Muscle layer of colon (tissue), 2 donors: ENCODE measurements around the gene PCDHA1.
"Not testable (repeated sequence)": the region's sequence is repeated elsewhere in the genome, so short reads cannot be mapped to it uniquely, and the experiment has no call there.

Experiments used
- H3K27ac ChIP-seq: one replicate; pipeline ENCODE4 v1.7.0; 2013; ENCODE audit warnings: low read depth, mild to moderate bottlenecking, low read length, moderate library complexity
- H3K27me3 ChIP-seq, 2 donors: one replicate each; pipeline ENCODE4 v1.7.0; 2013; ENCODE audit warnings: low read length in 2 of 2, mild to moderate bottlenecking in 2 of 2; ENCODE audit not compliant: insufficient read depth in 2 of 2, control insufficient read depth in 1 of 2
- H3K36me3 ChIP-seq: one replicate; pipeline ENCODE4 v1.7.0; 2013; ENCODE audit warnings: mild to moderate bottlenecking, low read length; ENCODE audit not compliant: insufficient read depth
- H3K4me1 ChIP-seq: one replicate; pipeline ENCODE4 v1.7.0; 2013; ENCODE audit warnings: mild to moderate bottlenecking, low read length; ENCODE audit not compliant: insufficient read depth
- H3K4me3 ChIP-seq, 2 donors: one replicate each; pipeline ENCODE4 v1.7.0; 2013; ENCODE audit warnings: low read length in 2 of 2, low read depth in 1 of 2, mild to moderate bottlenecking in 1 of 2, moderate library complexity in 1 of 2
- H3K9ac ChIP-seq: one replicate; pipeline ENCODE4 v1.7.0; 2013; ENCODE audit warnings: low read length
- H3K9me3 ChIP-seq: one replicate; pipeline ENCODE4 v1.7.0; 2013; ENCODE audit warnings: mild to moderate bottlenecking, low read length
- donor health status: abdominal sarcoma.
- donor health status: Adenocarcinoma of cecum.

Gene PCDHA1

DNA sequence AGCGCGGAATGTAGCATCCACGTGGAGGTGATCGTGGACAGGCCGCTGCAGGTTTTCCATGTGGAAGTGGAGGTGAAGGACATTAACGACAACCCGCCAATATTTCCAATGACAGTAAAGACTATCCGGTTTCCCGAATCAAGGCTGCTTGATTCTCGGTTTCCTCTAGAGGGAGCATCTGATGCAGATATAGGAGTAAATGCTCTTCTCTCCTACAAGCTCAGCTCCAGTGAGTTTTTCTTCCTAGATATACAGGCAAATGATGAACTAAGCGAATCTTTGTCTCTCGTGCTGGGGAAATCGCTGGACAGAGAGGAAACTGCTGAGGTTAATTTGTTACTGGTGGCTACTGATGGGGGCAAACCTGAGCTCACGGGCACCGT lies 9.3 kb downstream of the PCDHA1 start:
- H3K9me3 ChIP-seq, result peaks cover 8% of the 10 kb centered on the region
- no peaks in the 10 kb centered on the region for H3K27me3 ChIP-seq
- no peaks in the 10 kb centered on the region for H3K4me1 ChIP-seq
- H3K36me3 ChIP-seq, result no peaks in the 10 kb centered on the region
- H3K4me3 ChIP-seq, result no peak overlapping the region
- no peak overlapping the region for H3K27ac ChIP-seq
- H3K9ac ChIP-seq, result no peak overlapping the region

DNA sequence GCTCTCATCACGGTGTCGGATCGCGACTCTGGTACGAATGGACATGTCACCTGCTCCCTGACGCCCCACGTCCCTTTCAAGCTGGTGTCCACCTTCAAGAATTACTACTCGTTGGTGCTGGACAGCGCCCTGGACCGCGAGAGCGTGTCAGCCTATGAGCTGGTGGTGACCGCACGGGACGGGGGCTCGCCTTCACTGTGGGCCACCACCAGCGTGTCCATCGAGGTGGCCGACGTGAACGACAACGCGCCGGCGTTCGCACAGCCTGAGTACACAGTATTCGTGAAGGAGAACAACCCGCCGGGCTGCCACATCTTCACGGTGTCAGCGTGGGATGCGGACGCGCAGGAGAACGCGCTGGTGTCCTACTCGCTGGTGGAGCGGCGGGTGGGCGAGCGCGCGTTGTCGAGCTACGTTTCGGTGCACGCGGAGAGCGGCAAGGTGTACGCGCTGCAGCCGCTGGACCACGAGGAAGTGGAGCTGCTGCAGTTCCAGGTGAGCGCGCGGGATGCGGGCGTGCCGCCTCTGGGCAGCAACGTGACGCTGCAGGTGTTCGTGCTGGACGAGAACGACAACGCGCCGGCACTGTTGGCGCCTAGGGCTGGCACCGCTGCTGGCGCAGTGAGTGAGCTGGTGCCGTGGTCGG lies 10.3 kb downstream of the PCDHA1 start:
- not testable (repeated sequence) for H3K9ac ChIP-seq, H3K9me3 ChIP-seq, H3K27me3 ChIP-seq, H3K4me3 ChIP-seq, H3K27ac ChIP-seq, H3K36me3 ChIP-seq, H3K4me1 ChIP-seq

DNA sequence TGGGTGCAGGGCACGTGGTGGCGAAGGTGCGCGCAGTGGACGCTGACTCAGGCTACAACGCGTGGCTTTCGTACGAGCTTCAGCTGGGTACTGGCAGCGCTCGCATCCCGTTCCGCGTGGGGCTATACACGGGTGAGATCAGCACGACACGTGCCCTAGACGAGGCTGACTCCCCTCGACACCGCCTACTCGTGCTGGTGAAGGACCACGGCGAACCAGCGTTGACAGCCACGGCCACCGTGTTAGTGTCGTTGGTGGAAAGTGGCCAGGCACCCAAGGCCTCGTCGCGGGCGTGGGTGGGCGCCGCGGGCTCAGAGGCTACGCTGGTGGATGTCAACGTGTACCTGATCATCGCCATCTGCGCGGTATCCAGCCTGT lies 10.8 kb downstream of the PCDHA1 start:
- H3K4me1 ChIP-seq, result no peaks in the 10 kb centered on the region
- peaks cover 8% of the 10 kb centered on the region for H3K9me3 ChIP-seq
- H3K9ac ChIP-seq, result no peak overlapping the region
- no peak overlapping the region for H3K4me3 ChIP-seq
- H3K27ac ChIP-seq, result no peak overlapping the region
- H3K27me3 ChIP-seq, result no peaks in the 10 kb centered on the region
- H3K36me3 ChIP-seq, result no peaks in the 10 kb centered on the region

DNA sequence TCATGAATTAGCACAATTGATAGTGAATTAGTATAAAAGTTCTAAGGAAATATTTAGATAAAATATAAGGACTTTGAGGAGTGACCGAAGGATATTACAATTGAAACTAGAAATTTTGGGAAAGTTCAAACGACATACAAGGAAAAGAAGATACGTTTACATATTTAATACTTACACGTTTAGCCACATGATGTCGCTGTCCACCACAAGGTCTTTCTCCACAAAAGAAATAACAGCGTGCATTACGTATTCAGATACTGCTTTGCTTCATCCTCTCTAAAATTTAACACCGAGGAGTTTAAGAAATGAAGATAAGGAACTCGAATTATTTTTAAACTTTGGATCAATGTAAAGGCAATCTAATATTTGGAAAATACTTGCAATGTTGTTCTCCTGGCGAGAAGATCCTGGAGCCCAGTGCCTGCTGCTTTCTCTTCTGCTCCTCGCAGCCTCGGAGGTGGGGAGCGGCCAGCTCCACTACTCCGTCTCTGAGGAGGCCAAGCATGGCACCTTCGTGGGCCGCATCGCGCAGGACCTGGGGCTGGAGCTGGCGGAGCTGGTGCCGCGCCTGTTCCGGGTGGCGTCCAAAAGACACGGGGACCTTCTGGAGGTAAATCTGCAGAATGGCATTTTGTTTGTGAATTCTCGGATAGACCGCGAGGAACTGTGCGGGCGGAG lies 15.0 kb downstream of the PCDHA1 start, which contains the start of gene PCDHA3:
Gene PCDHA3 (plus strand): TSS at position 242 of the 678 bp plus-strand sequence.
- Histone ChIP-seq H3K4me3 (peak within 1 kb of the TSS in 1 of 2 donors; percentile 49), H3K27ac (no peak within 1 kb of the TSS), H3K4me1 (no peaks in the 10 kb centered on the region), H3K9ac (no peak within 1 kb of the TSS), H3K36me3 (no peaks in the 10 kb centered on the region), H3K9me3 (peaks cover 1% of the 10 kb centered on the region), H3K27me3 (no peaks in the 10 kb centered on the region)

DNA sequence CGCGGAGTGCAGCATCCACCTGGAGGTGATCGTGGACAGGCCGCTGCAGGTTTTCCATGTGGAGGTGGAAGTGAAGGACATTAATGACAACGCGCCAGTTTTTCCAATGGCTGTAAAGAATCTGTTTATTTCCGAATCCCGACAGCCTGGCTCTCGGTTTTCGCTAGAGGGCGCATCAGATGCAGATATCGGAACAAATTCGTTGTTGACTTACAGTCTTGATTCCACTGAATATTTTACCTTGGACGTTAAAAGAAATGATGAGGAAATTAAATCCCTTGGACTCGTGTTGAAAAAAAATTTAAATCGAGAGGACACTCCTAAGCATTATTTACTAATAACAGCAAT lies 15.5 kb downstream of the PCDHA1 start:
- no peak overlapping the region for H3K27ac ChIP-seq
- H3K9me3 ChIP-seq, result no peaks in the 10 kb centered on the region
- H3K27me3 ChIP-seq, result no peaks in the 10 kb centered on the region
- no peak overlapping the region for H3K9ac ChIP-seq
- peak overlapping the region in 1 of 2 donors; percentile 49 for H3K4me3 ChIP-seq
- no peaks in the 10 kb centered on the region for H3K4me1 ChIP-seq
- H3K36me3 ChIP-seq, result no peaks in the 10 kb centered on the region

DNA sequence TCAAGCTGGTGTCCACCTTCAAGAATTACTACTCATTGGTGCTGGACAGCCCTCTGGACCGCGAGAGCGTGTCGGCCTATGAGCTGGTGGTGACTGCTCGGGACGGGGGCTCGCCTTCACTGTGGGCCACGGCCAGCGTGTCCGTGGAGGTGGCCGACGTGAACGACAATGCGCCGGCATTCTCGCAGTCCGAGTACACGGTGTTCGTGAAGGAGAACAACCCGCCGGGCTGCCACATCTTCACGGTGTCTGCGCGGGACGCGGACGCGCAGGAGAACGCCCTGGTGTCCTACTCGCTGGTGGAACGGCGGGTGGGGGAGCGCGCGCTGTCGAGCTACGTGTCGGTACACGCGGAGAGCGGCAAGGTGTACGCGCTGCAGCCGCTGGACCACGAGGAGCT lies 16.4 kb downstream of the PCDHA1 start:
- H3K4me3 ChIP-seq, H3K9me3 ChIP-seq, H3K27ac ChIP-seq, H3K27me3 ChIP-seq, H3K36me3 ChIP-seq, H3K9ac ChIP-seq, H3K4me1 ChIP-seq: not testable (repeated sequence)

DNA sequence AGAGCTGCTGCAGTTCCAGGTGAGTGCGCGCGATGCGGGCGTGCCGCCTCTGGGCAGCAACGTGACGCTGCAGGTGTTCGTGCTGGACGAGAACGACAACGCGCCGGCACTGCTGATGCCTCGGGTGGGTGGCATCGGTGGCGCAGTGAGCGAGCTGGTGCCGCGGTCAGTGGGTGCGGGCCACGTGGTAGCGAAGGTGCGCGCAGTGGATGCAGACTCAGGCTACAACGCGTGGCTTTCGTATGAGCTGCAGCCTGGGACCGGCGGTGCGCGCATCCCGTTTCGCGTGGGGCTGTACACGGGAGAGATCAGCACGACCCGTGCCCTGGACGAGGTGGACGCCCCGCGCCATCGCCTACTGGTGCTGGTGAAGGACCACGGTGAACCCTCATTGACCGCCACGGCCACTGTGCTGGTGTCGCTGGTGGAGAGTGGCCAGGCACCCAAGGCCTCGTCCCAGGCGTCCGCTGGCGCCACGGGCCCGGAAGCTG lies 16.9 kb downstream of the PCDHA1 start:
- H3K4me1 ChIP-seq, result no peaks in the 10 kb centered on the region
- H3K9ac ChIP-seq, result no peak overlapping the region
- no peaks in the 10 kb centered on the region for H3K27me3 ChIP-seq
- H3K4me3 ChIP-seq, result no peak overlapping the region
- H3K27ac ChIP-seq, result no peak overlapping the region
- no peaks in the 10 kb centered on the region for H3K9me3 ChIP-seq
- no peaks in the 10 kb centered on the region for H3K36me3 ChIP-seq

DNA sequence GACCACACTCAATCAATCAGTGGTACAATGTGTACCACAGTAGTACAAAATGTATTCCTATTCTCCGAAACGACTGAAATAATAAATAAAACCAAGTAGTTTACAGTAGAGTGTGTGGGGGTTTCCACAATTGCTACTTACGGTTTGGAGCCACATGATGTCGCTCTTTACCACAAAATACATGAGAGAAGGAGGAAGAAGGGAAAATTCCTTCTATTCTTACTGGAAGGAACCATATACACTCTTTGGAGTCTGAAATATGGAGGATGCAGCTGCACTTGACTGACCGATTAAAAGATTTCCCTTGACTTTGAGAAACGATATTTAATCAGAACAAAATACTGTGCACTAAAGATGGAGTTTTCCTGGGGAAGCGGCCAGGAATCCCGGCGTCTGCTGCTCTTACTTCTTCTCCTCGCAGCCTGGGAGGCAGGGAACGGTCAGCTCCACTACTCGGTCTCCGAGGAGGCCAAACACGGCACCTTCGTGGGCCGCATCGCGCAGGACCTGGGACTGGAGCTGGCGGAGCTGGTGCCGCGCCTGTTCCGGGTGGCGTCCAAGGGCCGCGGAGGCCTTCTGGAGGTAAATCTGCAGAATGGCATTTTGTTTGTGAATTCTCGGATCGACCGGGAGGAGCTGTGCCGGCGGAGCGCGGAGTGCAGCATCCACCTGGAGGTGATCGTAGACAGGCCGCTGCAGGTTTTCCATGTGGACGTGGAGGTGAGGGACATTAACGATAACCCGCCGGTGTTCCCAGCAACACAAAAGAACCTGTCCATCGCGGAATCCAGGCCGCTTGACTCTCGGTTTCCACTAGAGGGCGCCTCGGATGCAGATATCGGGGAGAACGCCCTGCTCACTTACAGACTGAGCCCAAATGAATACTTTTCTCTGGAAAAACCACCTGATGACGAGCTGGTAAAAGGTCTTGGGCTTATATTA lies 21.2 kb downstream of the PCDHA1 start, which contains the start of gene PCDHA4:
Gene PCDHA4 (plus strand): TSS at position 235 of the 942 bp plus-strand sequence.
- Histone ChIP-seq H3K4me3 (peak within 1 kb of the TSS in 1 of 2 donors; percentile 35), H3K9me3 (no peaks in the 10 kb centered on the region), H3K27me3 (no peaks in the 10 kb centered on the region), H3K36me3 (no peaks in the 10 kb centered on the region), H3K4me1 (no peaks in the 10 kb centered on the region), H3K9ac (no peak within 1 kb of the TSS), H3K27ac (no peak within 1 kb of the TSS)

DNA sequence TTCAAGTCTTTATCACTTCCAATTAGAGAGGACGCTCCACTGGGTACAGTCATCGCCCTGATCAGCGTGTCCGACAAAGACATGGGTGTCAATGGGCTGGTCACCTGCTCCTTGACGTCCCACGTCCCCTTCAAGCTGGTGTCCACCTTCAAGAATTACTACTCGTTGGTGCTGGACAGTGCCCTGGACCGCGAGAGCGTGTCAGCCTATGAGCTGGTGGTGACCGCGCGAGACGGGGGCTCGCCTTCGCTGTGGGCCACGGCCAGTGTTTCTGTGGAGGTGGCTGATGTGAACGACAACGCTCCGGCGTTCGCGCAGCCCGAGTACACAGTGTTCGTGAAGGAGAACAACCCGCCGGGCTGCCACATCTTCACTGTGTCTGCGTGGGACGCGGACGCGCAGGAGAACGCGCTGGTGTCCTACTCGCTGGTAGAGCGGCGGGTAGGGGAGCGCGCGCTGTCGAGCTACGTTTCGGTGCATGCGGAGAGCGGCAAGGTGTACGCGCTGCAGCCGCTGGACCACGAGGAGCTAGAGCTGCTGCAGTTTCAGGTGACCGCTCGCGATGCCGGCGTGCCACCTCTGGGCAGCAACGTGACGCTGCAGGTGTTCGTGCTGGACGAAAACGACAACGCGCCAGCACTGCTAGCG lies 22.4 kb downstream of the PCDHA1 start:
- not testable (repeated sequence) for H3K27ac ChIP-seq, H3K9me3 ChIP-seq, H3K27me3 ChIP-seq, H3K4me3 ChIP-seq, H3K4me1 ChIP-seq, H3K36me3 ChIP-seq, H3K9ac ChIP-seq

DNA sequence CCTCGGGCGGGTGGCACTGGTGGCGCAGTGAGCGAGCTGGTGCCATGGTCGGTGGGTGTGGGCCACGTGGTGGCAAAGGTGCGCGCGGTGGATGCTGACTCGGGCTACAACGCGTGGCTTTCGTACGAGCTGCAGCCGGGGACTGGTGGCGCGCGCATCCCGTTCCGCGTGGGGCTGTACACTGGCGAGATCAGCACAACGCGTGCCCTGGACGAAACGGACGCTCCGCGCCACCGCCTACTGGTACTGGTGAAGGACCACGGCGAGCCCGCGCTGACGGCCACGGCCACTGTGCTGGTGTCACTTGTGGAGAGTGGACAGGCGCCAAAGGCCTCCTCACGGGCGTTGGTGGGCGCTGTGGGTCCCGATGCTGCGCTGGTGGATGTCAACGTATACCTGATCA lies 22.9 kb downstream of the PCDHA1 start:
- no peak overlapping the region for H3K9ac ChIP-seq
- H3K27me3 ChIP-seq, result no peaks in the 10 kb centered on the region
- no peaks in the 10 kb centered on the region for H3K4me1 ChIP-seq
- no peaks in the 10 kb centered on the region for H3K9me3 ChIP-seq
- H3K36me3 ChIP-seq, result no peaks in the 10 kb centered on the region
- no peak overlapping the region for H3K4me3 ChIP-seq
- H3K27ac ChIP-seq, result no peak overlapping the region
